DMS 273 (cell line): ENCODE measurements around the gene P2RX1.

Experiments used
- DNase-seq: peaks from one replicate; lab custom pipeline; 2025; ENCODE audit not compliant: unreplicated experiment; lab: John Stamatoyannopoulos, UW

The P2RX1 gene

DNA sequence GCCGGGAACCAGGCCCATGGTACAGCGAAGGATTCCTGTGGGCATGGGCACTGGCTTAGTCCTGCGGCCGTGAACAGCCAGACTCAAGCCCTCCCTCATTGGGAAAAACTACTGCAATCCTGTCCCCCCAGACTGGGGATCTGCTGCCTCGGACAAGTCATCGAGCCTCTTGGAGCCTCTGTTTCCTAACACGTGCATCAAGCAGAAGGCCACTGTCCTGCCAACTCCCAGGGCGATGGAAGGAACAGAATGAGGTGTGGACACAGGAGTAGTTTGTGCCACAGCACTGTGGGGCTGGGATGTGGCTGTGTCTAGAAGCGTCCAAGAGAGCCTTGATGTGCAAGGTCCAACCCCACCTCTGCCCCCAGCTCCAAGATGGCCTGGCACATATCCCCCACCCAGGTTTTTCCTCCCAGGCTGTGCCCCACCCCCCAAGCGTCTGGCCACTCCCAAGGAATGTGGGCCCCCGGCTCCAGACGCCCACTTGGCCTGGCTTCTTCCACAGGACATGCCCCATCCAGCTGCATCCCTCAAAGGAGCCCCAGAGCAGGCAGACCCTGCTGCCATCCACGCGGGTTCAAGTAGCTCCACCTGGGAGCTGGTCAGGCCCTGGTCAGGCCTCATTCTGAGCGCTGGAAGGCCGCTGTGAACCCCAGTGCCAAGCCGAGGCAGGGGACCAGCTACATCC, 26.8 kb downstream of the P2RX1 start:
- DNase-seq: peak; percentile 65

DNA sequence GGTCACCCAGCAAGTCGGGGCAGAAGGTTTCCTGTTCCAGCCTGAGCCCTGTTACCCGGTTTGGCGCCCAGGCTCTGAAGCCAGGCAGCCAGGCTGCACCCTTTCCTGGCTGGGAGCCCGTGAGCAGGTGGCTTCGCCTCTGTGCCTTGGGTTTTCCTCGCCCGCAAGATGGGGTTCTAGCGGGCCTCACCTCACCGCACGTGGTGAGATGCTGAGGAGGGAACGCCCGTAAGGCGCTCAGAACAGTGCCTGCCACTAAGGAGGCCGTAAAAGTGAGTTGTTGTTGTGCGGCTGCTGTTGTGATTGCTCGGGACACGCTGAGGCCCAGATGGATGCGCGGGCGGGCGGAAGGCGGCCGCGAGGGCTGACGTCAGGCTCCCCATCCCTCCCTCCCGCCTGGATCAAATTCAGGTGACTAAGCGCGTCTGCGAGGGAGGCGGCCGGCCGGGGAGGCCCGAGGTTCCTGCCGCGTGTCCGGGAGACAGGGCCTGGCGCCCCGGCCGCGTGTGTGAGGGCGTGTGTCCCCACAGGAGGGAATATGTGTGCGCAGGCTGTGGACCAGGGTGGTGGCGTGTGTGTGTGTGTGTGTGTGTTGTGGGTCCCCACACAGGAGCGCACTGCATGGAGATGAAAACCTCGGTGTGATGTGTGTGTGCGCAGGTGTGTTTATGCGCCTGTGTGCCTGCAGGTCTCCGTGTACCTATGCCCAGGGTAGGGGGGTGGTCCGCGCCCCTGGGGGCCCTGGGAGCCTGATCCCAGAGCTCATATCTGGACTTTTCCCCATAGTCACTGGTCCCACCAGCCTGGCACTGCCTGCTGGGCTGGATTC, 27.7 kb downstream of the P2RX1 start:
- DNase-seq: peak; percentile 96

DNA sequence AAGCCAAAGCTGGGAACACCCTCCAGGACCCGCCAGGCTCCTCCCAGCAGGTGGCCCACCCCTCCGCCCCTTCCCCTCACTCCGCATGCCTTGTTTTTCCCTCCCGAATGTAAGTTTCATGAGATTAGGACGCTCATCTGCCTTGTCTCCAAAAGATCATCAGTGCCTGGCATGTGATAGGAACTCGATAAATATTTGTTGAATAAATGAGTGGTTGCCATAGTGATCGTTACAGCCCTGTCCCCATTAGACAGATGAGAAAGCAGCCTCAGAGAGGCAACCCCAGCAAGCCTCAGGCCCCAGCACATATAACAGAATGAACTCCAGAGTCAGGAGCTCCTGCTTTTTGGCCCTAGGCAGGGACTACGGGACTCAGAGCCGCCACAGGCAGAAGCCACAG, 28.5 kb downstream of the P2RX1 start:
- DNase-seq: no peak

DNA sequence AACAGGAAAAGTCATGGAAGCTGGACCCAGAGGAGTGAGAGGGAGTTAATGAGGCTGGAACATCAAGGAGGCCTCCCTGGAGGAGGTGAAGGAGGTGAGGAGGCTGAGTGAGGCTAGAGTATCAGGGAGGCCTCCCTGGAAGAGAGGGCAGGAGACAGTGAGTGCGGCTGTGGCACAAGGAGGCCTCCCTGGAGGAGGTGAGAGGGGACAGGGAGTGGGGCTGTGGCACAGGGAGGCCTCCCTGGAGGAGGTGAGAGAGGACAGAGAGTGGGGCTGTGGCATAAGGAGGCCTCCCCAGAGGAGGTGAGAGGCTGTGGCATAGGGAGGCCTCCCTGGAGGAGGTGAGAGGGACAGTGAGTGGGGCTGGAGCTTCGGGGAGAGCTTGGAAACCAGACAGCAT, 28.9 kb downstream of the P2RX1 start:
- DNase-seq: no peak

DNA sequence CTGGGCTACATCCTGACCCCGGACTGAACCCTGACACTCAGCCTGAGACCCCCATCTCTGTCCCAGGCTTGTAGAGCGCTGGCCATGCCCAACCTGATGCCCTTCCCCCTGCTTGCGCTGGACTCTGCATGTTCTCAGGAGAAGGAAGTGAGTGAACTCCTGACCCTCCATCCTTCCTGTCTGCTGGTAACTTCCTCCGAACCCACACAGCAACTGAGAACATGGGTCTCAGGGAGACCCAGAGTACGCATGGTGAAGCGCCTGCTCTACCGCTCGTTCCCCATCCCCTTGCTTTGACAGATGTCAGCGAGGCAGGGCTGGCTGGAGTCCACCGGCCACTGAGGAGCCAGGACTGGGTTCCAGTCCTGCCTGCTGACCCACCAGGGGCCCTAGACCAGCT, 29.5 kb downstream of the P2RX1 start:
- DNase-seq: no peak

DNA sequence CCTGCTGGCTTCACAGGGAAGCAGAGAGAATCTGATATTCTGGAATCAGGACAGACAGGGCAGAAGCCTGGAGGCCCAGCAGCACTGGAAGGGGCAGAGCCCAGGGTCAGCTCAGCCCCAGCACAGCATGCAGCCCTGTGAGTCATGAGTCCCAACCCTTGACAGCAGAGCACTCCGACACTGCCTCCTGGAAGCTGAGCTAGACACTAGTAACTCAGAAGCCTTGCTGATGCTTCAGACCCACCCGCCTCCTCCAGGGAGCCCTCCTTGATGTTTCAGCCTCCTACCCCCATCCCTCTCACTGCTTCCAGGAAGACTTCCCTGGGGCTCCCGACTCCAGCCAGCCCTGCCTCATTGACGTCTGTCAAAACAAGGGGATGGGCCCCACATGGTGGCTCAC, 30.3 kb downstream of the P2RX1 start:
- peak; percentile 47 for DNase-seq

DNA sequence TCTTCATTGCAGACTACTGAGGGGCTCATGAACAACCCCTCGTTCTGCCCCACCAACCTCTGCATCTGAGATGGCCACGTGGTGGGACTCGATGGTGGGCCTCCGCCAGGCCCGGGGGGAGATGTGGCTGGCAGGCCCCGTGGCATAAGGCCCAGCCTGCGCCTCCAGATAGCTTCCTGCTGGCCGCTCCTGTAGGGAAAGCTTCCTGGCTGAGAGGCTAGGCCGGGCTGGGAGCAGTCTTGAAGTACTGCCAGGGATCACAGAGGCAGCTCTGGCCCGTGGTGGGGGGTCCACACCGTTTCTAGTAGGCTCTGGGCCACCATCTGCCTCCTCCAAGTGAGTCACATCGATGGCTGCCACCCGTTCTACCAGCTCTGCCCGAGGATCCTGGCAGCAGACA, 31.0 kb downstream of the P2RX1 start:
- peak; percentile 86 for DNase-seq

DNA sequence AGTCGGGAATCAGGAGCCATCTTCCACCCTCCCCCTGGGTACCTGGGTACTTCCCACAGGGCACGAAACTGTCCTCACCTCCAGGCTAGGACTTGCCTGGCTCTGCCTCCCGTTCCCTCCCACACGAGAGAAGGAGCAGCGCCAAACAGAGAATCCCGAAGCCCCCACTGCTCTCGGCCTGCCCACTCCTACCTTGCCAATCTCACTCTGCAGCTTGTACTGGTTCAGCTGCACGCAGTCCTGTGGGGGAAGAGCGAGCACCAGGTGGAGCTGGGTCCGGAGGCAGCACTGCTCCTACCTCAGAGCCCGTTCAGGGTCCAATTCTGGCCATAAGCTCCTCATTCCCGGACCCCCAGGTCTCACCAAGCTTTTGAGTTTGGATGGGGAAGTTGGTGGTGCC, 32.1 kb downstream of the P2RX1 start:
- DNase-seq: no peak

DNA sequence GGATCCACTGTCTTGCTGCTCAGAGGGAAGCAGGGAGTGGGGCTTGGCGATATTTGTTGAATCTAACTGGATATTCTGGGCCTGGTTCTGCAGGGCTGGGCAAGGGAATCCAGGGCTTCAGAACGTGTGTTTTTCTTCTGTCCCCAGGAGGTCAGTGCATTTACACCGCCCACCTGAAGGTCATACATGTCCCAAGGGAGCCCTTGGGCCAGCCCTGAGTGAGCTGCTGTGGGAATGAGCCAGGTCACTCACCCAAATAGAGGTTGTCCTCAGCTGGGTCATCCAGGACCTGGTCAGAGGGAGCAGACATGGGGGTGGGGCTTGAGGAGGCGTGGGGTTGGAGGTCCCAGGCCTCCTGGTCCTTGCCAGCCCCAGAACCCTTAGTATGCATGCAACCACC, 34.0 kb downstream of the P2RX1 start:
- no peak for DNase-seq

DNA sequence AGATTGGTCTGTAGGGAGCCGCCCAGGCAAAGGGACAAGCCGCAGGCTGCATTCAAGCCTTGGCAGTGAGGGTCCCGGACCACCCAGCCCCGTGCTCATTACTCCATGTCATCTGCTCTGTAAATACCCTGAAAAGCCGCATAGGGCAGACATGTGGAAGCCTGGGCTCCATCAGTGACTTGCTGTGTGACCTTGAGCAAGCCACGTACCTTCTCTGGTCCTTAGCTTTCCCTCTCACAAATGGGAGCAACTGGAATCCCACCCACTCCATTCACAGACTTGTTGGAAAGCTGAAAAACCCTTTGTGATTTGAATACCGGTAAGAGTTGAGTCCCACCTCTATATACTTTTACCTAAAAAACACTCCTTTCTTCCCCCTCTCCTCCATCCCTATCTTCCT, 35.3 kb downstream of the P2RX1 start:
- no peak for DNase-seq

DNA sequence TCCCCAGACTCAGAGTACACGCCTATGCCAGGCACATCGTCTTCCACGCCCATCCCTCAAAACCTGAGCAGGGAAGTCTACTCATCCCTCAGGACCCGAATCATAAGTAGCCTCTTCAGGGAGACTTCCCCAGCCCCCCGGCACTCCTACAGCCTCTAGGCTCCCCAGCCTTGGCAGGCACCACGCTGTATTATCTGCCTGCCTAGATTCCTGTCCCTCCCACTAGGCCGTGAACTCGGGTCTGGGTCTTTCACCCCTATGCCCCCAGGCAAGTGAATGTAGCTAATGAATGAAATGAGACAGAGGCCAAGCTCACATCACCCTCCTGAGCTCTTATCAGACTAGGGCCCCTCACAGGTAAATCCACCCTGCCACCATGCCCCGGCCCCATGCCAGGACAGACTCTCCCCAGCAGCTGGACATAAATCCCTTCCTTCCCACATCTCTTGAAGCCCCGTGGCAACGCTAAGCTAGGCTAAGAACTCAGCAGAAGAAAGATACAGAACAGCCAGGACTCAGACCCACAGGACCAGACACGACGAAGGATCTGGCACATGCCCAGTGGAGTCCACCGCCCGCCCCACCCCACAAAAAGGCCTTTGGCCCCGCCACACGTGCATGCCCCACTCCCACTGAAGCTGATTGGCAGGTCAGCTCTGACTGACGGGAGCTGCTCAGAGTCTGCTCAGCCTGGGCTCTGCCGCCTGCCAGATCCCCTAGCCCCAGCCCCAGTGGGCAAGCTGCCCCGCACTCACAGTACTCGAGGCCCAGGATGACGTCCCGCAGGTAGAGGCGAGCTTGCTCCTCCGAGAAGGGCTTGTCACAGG, 36.5 kb downstream of the P2RX1 start:
- peak; percentile 67 for DNase-seq

DNA sequence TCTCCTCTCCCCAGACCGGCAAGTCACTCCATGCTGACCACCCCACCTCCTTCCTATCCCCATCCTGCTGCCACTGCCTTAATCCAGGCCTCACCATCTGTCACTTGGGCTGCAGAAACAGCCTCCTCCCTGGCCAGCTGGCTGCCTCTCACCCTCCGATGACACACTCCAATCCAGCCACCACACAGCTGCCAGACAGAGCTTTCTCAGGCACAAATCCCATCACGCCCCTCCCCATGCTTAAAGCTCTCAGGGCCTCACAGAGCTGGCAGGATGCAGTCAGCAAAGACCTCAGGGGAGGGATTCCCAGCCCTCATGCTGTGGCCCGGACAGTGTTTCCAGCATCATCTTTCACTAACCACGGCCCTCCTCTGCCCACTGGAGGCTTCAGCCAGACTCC, 37.1 kb downstream of the P2RX1 start:
- peak; percentile 97 for DNase-seq

DNA sequence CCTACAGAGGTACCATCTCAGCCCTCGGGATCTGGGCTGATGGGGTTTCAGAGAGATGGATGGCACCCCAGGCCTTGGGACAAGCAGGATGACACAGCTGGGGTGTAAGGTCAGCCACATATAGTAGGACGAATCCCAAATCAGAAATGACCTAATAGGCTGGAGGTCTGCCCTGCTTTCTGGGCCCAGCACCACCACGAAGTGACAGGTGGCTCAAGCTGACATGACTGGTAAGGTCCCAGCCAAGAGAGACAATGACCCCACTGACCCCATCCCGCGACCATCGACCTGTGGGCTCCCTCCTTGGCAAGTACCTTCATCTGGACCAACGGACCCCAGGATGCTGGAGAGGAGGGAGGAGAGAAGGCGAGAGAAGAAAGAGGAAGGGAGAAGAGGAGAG, 39.0 kb downstream of the P2RX1 start:
- no peak for DNase-seq

DNA sequence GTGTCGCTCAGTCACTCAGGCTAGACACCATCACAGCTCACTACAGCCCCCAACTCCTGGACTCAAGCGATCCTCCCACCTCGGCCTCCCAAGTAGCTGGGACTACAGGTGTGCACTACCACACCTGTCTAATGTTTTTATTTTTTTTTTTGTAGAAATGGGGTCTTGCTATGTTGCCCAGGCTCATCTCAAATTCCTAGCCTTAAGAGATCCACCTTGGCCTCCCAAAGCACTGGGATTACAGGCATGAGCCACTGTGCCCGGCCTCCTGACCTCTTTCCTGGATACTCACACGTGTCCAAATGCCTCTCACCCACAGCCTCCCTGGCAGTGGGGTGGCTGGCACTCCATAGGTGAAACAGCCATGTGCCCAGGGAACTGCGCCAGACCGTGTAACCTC, 40.9 kb downstream of the P2RX1 start:
- DNase-seq: no peak

DNA sequence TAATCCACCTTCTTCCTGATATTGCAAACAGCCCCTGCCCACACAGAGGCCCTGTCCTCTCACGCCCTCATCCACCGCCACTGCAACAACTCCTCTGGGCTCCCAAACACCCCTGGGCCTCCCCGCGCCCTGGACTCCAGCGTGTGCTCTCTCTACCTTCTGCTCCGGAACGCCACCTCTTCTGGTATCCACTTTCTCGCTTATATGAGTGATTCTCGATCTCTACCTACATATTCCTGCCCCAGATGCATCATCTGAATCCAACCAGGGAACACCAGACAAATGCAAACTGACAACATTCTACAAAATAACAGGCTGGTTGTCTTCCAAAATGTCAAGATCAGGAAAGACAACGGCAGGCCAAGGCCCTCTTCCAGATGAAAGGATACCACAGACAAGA, 42.4 kb downstream of the P2RX1 start:
- DNase-seq: no peak

DNA sequence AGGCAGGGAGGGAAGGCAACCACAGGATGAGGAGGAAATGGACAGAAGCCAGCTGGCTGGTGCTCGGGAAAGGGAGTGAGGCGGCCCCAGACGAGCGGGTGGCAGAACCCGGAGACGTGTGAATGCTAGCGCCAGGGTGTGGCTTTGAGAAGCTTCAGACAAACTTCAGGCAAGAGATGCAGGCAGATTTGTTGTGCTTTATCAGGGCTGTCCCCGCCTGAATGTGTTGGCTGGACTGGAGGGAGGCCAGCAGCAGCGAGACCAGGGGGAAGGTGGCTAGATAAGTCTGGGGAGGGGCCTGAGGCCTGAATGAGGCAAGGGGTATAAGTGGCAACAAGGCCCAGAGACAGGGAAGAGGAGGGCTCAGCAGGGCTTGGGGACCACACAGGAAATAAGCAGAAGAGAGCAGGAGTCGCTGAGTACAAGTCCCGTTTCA, 45.4 kb downstream of the P2RX1 start:
- no peak for DNase-seq

DNA sequence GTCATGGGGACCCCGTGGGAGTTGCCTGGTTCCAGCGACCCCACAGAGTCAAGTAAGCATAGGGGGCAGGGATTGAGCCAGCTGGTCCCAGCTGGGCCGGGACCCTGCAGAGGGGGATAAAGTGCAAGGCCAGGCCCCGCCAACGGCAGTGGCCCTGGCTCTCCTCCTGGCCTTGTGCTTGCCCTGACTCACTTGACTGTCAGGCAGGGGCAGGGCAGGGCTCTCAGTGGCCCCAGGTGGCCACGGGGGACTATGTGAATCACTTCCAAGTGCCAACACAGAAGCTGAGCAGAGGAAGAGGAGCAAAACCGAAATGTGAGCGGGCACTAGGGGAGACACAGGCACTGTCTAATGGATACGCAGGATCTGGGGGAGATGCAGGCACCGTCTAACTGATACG, 48.7 kb downstream of the P2RX1 start:
- no peak for DNase-seq

DNA sequence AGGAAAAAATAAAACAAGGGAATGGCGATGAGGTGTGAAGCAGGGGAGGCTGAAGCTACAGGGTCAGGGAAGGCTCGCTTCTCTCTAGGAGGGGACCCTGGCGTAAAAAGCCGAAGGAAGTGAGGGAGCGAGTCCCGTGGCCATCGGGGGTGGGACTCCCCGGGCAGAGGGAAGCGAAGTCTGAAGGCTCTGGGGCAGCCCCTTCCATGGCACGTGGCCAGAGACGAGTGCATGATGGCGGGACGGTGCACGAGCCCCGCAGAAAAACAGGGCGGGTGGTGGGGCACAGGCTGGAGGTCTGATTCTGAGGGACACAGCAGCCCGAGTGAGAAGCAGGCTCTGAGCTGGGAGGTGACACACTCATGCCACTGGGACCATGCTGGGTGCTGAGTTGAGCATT, 49.2 kb downstream of the P2RX1 start:
- DNase-seq: no peak

DNA sequence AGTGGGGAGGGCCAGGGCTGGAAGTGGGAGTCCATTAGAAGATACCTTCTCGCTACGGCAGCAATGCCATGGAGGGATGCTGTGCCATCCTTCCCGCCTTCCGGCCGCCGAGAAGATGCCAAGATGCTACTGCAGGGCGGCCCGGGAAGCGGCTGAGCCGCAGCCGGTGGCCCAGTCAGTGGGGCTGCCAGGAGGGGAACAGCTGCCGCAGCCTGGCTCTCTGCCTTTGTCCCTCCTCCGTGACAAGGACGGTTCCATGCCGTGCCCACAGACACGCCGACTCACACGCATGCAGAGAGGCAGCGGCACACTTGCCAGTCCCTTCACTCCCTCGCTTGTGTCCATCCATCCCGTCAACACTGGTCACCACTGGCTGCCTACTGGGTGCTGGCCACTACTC, 50.0 kb downstream of the P2RX1 start:
- DNase-seq: peak; percentile 43

DNA sequence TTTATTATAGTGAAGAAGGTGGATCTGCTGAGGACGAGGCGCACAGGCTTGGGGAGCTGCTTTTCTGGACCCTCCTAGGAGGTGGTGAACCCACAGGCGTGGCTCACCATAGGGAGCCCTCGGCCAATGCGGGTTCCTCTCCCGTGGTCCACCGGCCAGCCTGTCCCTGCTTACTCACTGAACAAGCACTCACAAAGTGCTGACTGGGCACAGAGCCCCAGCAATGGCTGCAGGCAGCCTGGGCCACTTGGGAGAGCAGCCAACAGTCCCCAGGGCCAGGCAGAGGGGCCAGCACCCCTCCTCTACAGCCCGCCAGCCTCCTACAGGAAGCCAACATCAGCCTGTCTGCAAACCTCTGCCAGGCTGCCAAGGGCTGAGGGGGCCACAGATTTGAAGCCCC, 51.1 kb downstream of the P2RX1 start:
- DNase-seq: no peak

DNA sequence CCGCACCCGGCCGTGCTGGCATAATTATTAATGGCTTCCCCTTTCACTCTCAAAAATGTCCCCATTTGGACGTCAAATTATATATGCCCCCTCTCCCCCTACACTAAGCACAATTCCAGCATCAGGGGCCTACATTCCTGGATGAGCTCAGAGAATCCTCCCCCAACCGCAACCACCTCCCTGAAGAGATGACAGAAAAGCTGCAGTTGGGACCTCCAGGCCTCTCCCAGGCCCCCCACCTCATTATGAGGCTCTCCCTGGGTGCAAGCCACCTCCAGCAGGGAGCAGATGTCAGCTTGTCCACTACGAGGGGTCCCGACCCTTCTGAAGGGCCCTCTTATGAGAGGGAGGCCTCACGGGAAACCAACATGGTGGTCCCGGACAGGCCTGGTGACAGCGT, 51.7 kb downstream of the P2RX1 start:
- DNase-seq: no peak
